Measurements from ENCODE around the gene PITPNM2.

DNA sequence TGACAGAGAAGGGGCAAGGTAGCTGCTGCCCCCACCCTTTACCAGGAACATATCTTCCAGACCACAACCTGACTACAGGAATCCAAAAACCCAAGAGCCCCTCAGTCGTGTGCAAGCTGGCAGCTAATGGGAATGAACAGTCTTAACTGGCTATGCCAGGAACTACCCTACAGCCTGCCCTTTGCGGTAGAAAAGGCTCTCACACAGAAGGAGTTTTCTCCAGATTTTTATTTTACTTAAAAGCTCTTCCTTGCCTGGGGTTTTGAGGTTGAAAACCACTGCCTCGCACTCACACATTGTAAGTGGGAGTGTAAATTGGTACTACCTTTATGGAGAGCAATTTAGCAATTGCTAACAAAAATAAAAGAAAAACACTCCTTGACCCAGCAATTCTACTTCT is 28.3 kb downstream of the PITPNM2 start:
- TF ChIP-seq, protein P1, sequence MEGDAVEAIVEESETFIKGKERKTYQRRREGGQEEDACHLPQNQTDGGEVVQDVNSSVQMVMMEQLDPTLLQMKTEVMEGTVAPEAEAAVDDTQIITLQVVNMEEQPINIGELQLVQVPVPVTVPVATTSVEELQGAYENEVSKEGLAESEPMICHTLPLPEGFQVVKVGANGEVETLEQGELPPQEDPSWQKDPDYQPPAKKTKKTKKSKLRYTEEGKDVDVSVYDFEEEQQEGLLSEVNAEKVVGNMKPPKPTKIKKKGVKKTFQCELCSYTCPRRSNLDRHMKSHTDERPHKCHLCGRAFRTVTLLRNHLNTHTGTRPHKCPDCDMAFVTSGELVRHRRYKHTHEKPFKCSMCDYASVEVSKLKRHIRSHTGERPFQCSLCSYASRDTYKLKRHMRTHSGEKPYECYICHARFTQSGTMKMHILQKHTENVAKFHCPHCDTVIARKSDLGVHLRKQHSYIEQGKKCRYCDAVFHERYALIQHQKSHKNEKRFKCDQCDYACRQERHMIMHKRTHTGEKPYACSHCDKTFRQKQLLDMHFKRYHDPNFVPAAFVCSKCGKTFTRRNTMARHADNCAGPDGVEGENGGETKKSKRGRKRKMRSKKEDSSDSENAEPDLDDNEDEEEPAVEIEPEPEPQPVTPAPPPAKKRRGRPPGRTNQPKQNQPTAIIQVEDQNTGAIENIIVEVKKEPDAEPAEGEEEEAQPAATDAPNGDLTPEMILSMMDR (IDR thresholded peaks at IDR 0.05): no peak
- TF ChIP-seq POLR2AphosphoS5 (IDR thresholded peaks at IDR 0.05): no peak
- TF ChIP-seq POLR2A (IDR thresholded peaks at IDR 0.05; ENCODE audit: low read depth): no peak
- TF ChIP-seq EP300 (IDR thresholded peaks at IDR 0.05): no peak

All from esophagus muscularis mucosa (tissue), 4 donors.